K562 (cell line): ENCODE measurements around the gene TMEM203. TPM values are rescaled to one million over a fixed set of nuclear protein-coding genes. Genes with fewer than 3 reads are reported as not detected.

ENCODE experiments used
- ATAC-seq: fragments of 200-7000 bp; cut with Tn5 transposase; 3 replicates; pipeline ENCODE4 v1.9.1; 2020; ENCODE audit warnings: moderate library complexity
- BruUV-seq: library from RNA; stranded (reverse); fragments of 400-500 nt; replicated peaks from 2 replicates; lab custom pipeline; 2021; lab: Mats Ljungman, UMichigan
- CTCF ChIA-PET: fragments of 300-600 bp; formaldehyde crosslinking; extraction: SDS; loops from one replicate; lab custom pipeline; 2021; ENCODE audit warnings: low intra/inter-chr PET ratio; lab: Yijun Ruan, JAX
- POLR2A ChIA-PET: fragments of 300-600, 350-650 bp; sonication (Branson Sonifier 250); formaldehyde crosslinking; extraction: SDS; loops from one replicate; lab custom pipeline; 2021; ENCODE audit warnings: antibody characterized with exemption, inconsistent platforms; lab: Yijun Ruan, JAX
- DNase-seq, 4 experiments: peaks; one replicate each; pipeline versions ENCODE4 v3.0.0 to v3.0.0-alpha.2; 2011 to 2018; ENCODE audit warnings: low spot score in 3 of 4, mixed read lengths in 3 of 4; ENCODE audit errors: extremely low read depth in 1 of 4
- FAIRE-seq: peaks from 2 replicates; lab custom pipeline; 2011; peaks lifted over from hg19 to GRCh38; lab: Jason Lieb, UNC
- H2AFZ ChIP-seq: 2 replicates; pipeline ENCODE4 v1.6.0; 2011; ENCODE audit warnings: low read depth, low read length, control low read depth, inconsistent platforms
- H3K27ac ChIP-seq: fragments of 200-600 bp; 3 replicates; pipeline ENCODE4 v1.8.0; 2011; ENCODE audit warnings: low read depth, mild to moderate bottlenecking, control low read depth, inconsistent platforms, low read length, moderate library complexity, mixed read lengths; ENCODE audit errors: extremely low read depth
- H3K27me3 ChIP-seq, 2 experiments: fragments of 300-600 bp in 1 of 2; 2 replicates in 1 of 2; 3 replicates in 1 of 2; pipeline versions ENCODE4 v1.6.0 to v1.8.0; 2011; ENCODE audit warnings: inconsistent platforms in 2 of 2, low read length in 2 of 2, mild to moderate bottlenecking in 1 of 2, mixed read lengths in 1 of 2, moderate library complexity in 1 of 2; ENCODE audit not compliant: control insufficient read depth in 2 of 2, insufficient read depth in 2 of 2
- H3K36me3 ChIP-seq: fragments of 300-600 bp; 3 replicates; pipeline ENCODE4 v1.8.0; 2011; ENCODE audit warnings: mild to moderate bottlenecking, low read length, inconsistent platforms; ENCODE audit not compliant: control insufficient read depth, insufficient read depth
- H3K4me1 ChIP-seq, 2 experiments: fragments of 200-600 bp in 1 of 2; replicated peaks in 1 of 2; 2 replicates in 1 of 2; 3 replicates in 1 of 2; pipeline versions ENCODE4 v1.5.1 to v1.8.0; 2011; ENCODE audit warnings: inconsistent platforms in 2 of 2, low read length in 2 of 2, mild to moderate bottlenecking in 1 of 2, mixed read lengths in 1 of 2, moderate library complexity in 1 of 2; ENCODE audit not compliant: control insufficient read depth in 2 of 2, insufficient read depth in 2 of 2
- H3K4me2 ChIP-seq: 2 replicates; pipeline ENCODE4 v1.6.1; 2011; ENCODE audit warnings: low read length, control low read depth, inconsistent platforms, mixed read lengths; ENCODE audit not compliant: insufficient read depth
- H3K4me3 ChIP-seq: fragments of 200-600 bp; sonication (generic), shearing (Covaris generic); 2 replicates; pipeline ENCODE4 v1.5.1; 2016; ENCODE audit warnings: control low read depth, inconsistent platforms
- H3K79me2 ChIP-seq: fragments of 200-600 bp; 3 replicates; pipeline ENCODE4 v1.8.0; 2011; ENCODE audit warnings: low read length, inconsistent platforms; ENCODE audit not compliant: control insufficient read depth, insufficient read depth
- H3K9ac ChIP-seq, 2 experiments: 2 replicates each; pipeline versions ENCODE4 v1.6.0 to v1.6.1; 2011; ENCODE audit warnings: low read depth in 2 of 2, low read length in 2 of 2, control low read depth in 1 of 2, inconsistent platforms in 1 of 2, mild to moderate bottlenecking in 1 of 2, mixed read lengths in 1 of 2; ENCODE audit not compliant: insufficient read depth in 1 of 2
- H3K9me1 ChIP-seq: one replicate; pipeline ENCODE4 v1.6.0; 2011; ENCODE audit warnings: inconsistent platforms, mild to moderate bottlenecking, low read length, moderate library complexity; ENCODE audit not compliant: control insufficient read depth, insufficient read depth
- H3K9me3 ChIP-seq: replicated peaks from 2 replicates; pipeline ENCODE4 v1.5.1; 2011; ENCODE audit warnings: low read depth, low read length, inconsistent platforms; ENCODE audit not compliant: control insufficient read depth, insufficient read depth
- H4K20me1 ChIP-seq: replicated peaks from 2 replicates; pipeline ENCODE4 v1.6.1; 2011; ENCODE audit warnings: low read length, inconsistent platforms, mixed read lengths; ENCODE audit not compliant: control insufficient read depth, insufficient read depth
- CBFA2T3 ChIP-seq: fragments of 450-650 bp; IDR thresholded peaks from 2 replicates; pipeline ENCODE4 v1.6.1; 2017
- COPS2 ChIP-seq: fragments of 450-650 bp; conservative IDR thresholded peaks from 2 replicates; pipeline ENCODE4 v1.6.1; 2016; ENCODE audit warnings: mild to moderate bottlenecking, moderate library complexity
- CREB1 ChIP-seq, 2 experiments: sonication (generic) in 1 of 2; formaldehyde crosslinking in 1 of 2; IDR thresholded peaks; 2 replicates each; pipeline versions ENCODE4 v1.6.1 to v1.8.0; 2012 to 2022; ENCODE audit warnings: inconsistent platforms in 1 of 2, mild to moderate bottlenecking in 1 of 2, missing genetic modification reagents in 1 of 2, moderate library complexity in 1 of 2
- DIDO1 ChIP-seq: fragments of 450-650 bp; IDR thresholded peaks from 2 replicates; pipeline ENCODE4 v1.6.1; 2016; ENCODE audit warnings: low read depth, missing biosample characterization, missing genetic modification characterization
- HDGF ChIP-seq: fragments of 450-650 bp; IDR thresholded peaks from 2 replicates; pipeline ENCODE4 v1.6.1; 2016
- NFIX ChIP-seq: fragments of 250-450 bp; sonication (Bioruptor Pico); IDR thresholded peaks from 2 replicates; pipeline ENCODE4 v1.4.0; 2020; ENCODE audit warnings: low read depth, mild to moderate bottlenecking, moderate library complexity
- NR0B1 ChIP-seq: fragments of 450-650 bp; IDR thresholded peaks from one replicate; pipeline ENCODE4 v1.6.1; 2018; ENCODE audit warnings: mild to moderate bottlenecking, moderate library complexity; ENCODE audit not compliant: partially characterized antibody
- SMARCC2 ChIP-seq: fragments of 450-650 bp; IDR thresholded peaks from 2 replicates; pipeline ENCODE4 v1.6.1; 2017; ENCODE audit warnings: antibody characterized with exemption, moderate library complexity, mild to moderate bottlenecking, low read depth
- WGBS: fragments of 100-300 bp; shearing (Covaris generic); methylation state at CpG from one replicate; pipeline ENCODE4 v1.1.6; 2016; ENCODE audit warnings: low coverage, mixed read lengths; ENCODE audit not compliant: insufficient coverage; ENCODE audit errors: missing lambda C conversion rate; 5-methylcytosine and 5-hydroxymethylcytosine counted together
- in situ Hi-C: fragments of 300-500 bp; cut with MboI; formaldehyde crosslinking; loops from 4 replicates; pipeline ENCODE4 v1.15.0; 2018; ENCODE audit warnings: inconsistent platforms, mixed read lengths
- intact Hi-C: fragments of 100-400 bp; cut with micrococcal nuclease; formaldehyde crosslinking; loops from 2 replicates; pipeline ENCODE4 v1.14.2; 2022
- polyA plus RNA-seq, 8 experiments: library from polyadenylated mRNA; depleted of rRNA in 4 of 8; stranded (reverse) in 5 of 8; unstranded in 3 of 8; fragments of >200 nt; fragmentation: Nextera tagmentation in 2 of 8; fragmentation: Illumina TruSeq in 1 of 8; extraction: Ambion mirVana in 2 of 8; extraction: Trizol in 1 of 8; gene quantifications; 2 replicates each; pipeline versions ENCODE4 v1.2.1 to v1.2.3, GENCODE V29; 2011 to 2014; ENCODE audit warnings: inconsistent platforms in 1 of 8, missing spikeins in 1 of 8
- total RNA-seq, 7 experiments: library from RNA; depleted of rRNA in 6 of 7; stranded (reverse); fragments of >200 nt in 6 of 7; fragmentation: Illumina TruSeq in 2 of 7; extraction: Trizol in 2 of 7; gene quantifications; 2 replicates each; pipeline versions ENCODE4 v1.2.1 to v1.2.3, GENCODE V29; 2011 to 2021; ENCODE audit warnings: low replicate concordance in 1 of 7

Gene TMEM203
- total and polyA plus RNA-seq, 9 of the 15 experiments (the other 6 are each of a cell fraction or from before 2014, with no cell fraction given) = 8.8 to 59.5 (median 37.6) TPM

- peak overlapping the region in 1 of 2 experiments; percentile 57; a peak in 1 of 4 replicates for H3K9ac ChIP-seq
- TF ChIP-seq HDGF (no peak), DIDO1 (tag) (no peak), CBFA2T3 (no peak), CREB1 (IDR thresholded peaks at IDR 0.05) (0 out of 2 replicates have a peak, but pooled peaks have one; percentile 5), CREB1 (CRISPR knock-in tag; IDR thresholded peaks at IDR 0.05) (no peak), NR0B1 (no peak), NFIX (CRISPR knock-in tag) (no peak), SMARCC2 (no peak), COPS2 (no peak)
- in situ Hi-C loops (no loop called here), intact Hi-C loops (no loop called here)
- CTCF ChIA-PET = no interaction called here
- DNase-seq = no peak
- WGBS = 27% methylated on average over 8 of the region's 8 CpGs
- no TSS peak for BruUV-seq
- H3K9me1 ChIP-seq = peaks cover 3% of the 10 kb centered on the region
- H3K4me2 ChIP-seq = peak overlapping the region; percentile 26
- no peak overlapping the region for H3K27ac ChIP-seq
- peaks cover 30% of the 10 kb centered on the region; the same call in 2 of the 3 replicates for H3K36me3 ChIP-seq
- no peak for FAIRE-seq
- no peaks in the 10 kb centered on the region for H3K9me3 ChIP-seq
- H3K27me3 ChIP-seq = no peaks in the 10 kb centered on the region
- no peak overlapping the region for H3K4me3 ChIP-seq
- ATAC-seq = no peak
- H2AFZ ChIP-seq = no peak overlapping the region
- POLR2A ChIA-PET = interaction anchor here (1.5 to 5.7 kb wide), 2 partner anchors 8 to 13 kb away, joined by 5 to 56 read pairs; partner anchors contain the start of genes ANAPC2 and SSNA1
- H4K20me1 ChIP-seq = peaks cover 5% of the 10 kb centered on the region
- H3K4me1 ChIP-seq = peaks cover 41 to 81% of the 10 kb centered on the region in 2 experiments
- H3K79me2 ChIP-seq = peaks cover 78% of the 10 kb centered on the region
Measured at GRCh38 chr9:137202966-137203365, 2.5 kb downstream of the TMEM203 start.
